HG03457 (cell line): ENCODE results near the gene TMEM72.

Experiments
- ATAC-seq: cut with Tn5 transposase; IDR thresholded peaks from one replicate; pipeline ENCODE4 v1.9.1; 2021; ENCODE audit warnings: moderate number of reproducible peaks; ENCODE audit not compliant: unreplicated experiment

The TMEM72 gene

DNA sequence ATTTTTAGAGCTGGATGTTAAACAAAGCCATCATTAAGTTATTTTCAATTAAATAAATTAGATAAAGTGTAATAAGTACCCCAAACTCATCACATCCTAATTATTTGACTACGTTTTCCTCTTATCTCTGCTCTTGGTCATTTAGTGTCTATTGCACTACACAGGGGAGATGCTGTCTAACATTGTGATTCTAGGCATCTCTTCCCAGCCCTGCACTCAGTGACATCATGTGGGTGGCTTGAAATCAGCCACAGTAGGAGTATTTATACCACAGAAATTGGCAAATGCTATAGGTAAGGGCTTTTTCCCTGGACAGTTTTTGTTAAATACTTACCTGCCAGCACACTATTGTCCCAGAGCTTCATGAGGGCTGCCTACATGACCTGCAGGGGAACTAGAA is 21.3 kb upstream of the TMEM72 start:
- no peak for ATAC-seq

DNA sequence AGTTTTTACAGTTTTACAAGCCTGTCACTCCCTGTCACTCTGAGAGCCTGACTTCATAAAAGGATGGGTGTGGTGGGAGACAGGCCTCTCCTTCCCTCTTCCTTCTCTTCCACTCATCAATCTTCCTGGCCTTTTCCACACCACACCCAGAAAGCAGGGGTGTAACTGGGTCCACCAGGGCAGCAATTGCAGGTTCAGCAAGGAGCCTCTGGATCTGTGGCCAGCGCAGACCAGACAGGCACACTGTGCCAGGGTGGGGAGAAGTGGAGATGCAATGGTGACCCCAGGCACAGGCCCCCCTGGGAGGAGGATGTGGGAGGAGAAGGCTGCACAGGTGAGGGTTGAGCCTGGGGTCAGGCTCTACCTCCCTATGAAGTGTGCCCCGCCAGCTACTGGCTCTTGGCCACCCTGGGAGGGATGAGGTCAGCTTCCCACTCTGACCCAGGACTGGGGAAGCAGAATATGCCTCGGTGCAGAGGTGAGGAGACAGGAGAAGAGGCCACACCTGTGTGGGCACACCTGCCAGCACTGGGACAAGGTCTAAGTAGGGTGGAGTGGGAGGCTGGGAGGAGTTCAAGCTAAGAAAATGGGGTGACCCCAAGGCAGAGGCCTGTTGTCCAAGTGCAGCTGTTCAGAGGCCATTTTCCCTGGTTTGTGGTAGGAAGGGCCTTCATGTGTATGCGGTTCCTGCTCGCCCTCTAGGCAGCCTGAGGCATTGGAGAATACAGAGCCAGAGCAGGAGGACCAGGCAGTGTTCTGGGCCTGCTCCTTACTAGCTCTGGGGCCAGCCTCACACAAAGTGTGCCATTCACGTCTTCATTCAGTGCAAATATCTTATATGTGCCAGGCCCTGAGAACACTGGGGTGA is 20.2 kb upstream of the TMEM72 start:
- no peak for ATAC-seq

DNA sequence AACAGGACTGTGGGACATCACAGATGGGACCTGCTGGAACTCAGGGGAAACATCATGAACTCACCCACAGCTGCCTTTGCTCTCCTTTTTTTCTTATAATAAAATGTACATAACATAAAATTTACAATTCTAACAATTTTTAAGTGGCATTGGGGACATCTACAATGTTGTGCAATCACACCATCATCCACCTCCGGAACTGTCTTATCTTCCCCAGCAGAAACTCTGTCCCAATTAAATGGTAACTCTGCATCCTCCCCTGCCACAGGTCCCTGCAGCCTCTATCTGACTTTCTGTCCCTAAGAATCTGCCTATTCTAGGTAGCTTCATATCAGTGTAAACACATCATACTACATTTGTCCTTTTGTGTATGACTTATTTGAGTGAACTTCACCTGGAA is 19.4 kb upstream of the TMEM72 start:
- ATAC-seq: no peak

DNA sequence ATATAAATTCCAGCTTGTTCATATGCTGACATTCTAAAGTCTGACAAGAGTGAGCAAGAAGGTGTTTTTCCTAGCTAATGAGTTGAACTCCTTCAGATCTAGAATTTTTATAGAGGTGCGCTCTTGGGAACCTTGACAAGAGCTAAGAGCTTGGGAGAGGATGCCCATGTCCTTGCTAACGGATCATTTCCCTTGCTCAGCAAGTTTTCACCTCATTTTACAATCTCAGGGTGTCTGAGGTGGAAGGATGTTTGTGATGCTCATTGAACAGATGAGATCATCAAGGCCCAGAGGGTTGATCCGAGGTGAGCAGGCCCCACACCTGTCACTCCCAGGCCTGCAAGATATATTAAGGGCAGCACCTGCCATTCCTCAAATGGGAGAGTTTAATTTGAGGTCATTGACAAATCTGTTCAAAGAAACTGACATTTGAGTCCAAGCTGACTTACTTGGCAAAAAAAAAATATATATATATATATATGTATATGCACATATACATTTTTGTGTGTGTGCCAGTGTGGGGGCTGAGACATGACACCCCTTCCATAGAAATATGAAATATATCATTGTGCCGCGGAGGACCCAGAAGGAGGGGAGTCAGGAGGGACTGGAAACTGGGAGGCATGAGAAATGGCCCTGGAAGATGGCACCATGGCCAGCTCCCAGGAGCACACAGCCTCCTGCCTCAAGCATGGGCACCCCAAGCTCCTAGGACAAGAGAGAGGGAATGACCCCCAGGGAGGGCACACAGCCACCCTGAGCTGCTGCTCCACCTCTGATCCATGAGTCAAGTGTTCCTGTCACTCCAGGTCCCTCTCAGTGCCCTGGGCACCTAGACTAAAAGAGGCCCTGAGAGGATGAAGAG is 17.3 kb upstream of the TMEM72 start:
- ATAC-seq: no peak

DNA sequence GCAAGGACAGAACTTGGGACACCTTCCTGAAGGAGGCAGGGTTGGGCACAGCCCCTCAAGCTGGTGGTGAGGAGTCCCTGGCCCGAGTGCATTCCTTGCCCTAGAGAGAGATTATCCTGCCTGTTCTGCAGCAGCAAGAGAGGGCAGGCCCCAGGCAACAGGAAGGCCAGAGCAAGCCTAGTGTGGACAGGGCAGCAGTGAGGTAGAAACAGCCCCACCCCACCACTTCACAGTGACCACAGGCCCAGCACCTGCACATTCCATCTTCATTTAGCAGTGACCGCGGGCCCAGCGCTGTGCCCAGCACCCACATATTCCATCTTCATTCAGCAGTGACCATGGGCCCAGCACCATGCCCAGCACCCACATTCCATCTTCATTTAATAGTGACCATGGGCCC is 16.4 kb upstream of the TMEM72 start:
- ATAC-seq: no peak

DNA sequence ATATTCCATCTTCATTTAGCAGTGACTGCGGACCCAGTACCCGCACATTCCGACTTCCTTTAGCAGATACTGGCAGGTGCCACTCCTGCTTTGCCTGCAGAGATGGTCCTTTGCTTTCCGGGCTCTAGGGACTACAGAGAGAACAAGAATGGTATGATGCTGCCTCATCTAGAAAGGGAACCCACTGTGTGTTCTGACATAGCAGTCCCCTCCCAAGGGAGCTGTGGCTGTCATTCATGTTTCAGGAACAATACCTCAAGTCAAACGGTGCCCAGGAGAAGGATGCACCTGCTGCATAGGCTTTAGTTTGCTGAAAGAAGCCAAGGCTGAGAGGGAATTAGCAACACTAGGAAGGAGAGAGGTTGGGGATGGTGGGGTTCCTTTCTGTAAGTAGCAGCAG is 15.9 kb upstream of the TMEM72 start:
- ATAC-seq: no peak

DNA sequence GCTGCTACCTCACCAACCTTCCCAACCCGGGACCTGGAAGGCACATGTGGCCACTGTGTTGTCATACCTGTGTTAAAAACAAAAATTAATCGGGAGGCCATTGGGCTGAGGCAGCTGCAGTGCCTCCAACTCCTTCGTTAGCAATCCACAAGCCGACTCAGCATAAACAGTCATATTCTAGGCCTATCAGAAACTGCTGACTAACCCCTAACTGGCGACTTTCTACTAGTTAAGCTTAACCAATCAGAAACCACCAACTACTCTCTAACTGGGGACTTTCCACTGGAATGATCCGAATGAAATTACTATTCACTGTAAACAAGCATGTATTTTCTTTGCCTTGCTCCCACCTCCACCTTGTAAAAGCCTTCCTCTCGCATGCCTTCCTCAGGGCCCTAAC is 14.1 kb upstream of the TMEM72 start:
- ATAC-seq: no peak

DNA sequence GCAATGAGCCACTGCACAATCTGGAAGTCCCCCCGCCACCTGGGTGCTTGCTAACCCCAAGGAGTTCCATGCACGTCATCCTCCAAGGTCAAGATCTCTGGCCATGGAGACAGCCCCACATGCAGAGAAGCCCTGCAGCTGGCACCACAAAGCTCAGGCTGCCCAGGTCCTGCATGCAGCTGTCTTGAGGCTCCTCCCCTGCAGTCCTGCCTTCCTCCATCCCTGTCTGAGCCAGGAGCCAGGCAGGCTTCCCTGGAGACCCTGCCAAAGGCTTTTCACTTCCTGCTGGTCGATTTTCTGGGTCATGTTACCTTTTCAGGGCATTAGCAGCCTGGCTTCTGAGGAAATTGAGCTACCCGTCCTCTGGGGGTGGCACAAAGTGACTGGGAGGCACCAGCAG is 12.5 kb upstream of the TMEM72 start:
- ATAC-seq: no peak

DNA sequence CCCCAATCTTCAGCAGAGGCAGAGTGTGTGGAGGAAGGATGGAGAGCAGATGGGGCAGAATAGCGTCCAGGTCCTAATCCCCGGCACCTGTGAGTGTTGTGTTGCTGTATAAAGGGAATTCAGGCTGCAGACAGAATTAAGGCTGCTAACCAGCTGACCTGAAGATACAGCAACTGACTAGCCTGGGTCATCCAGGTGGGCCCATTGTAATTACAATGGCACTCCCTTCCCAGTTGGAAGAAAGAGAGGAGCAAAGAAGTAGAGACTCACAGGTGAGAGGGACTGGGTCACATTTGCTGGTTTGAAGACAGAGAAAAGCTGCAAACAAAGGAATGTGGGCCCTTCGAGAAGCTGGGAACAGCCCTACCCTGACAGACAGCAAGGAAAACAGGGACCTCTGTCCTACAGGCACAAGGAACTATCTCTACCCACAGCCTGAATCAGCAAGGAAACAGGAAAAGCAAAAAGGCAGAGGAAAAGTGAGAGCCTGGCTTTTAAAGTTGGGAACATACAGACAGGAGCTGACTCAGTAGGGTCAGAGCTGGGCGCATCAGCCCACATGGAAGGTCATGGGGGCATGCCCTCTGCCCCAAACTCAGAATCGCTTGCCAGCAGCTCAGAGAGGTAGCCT is 11.6 kb upstream of the TMEM72 start:
- no peak for ATAC-seq

DNA sequence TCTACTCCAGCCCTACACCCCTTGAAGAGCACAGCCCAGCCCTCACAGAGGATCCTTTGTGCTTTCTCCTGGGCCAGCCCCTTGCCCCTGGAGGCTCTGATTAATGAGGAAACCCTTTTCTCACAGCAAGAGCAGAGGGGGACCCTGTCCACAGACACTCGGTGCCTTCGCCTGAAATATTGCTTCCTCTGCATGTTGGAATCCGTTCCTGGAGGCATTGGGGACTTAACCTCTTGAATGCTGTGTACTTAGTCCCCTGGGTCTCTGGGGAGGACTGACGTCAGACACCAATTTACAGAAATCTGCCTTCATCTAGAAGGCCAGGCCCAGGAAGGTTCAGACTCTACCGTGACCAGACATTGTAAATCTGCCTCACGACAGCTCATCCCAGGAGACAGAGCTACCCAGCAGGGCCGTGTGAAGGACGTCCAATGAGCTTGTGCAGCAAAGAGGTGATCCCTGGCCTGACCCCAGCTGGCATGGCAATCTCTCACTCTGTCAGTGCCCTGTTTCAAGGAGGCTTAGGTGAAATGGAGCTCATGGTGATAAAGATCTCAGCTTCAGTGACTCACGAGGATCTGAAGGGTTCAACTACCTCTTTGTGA is 8.1 kb upstream of the TMEM72 start:
- ATAC-seq: no peak

DNA sequence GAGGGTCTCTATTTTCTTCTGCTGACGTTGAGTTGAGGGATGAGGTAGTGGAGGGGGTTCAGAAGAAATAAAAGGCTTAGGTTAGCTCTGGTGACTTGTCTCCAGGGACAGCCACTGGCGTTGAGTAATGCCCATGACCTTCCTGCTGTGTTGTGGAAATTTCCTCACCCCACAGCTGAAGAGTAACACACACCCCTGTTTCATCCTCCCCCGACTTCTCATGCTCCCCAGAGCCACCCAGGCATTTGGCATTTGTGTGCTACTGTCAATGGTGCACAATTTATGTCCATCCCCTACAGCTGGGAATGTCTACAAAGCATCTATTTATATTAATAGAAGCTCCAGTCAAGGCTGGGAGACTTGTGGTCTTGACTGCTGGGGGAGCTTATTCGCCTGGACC is 4.7 kb upstream of the TMEM72 start:
- ATAC-seq: no peak

DNA sequence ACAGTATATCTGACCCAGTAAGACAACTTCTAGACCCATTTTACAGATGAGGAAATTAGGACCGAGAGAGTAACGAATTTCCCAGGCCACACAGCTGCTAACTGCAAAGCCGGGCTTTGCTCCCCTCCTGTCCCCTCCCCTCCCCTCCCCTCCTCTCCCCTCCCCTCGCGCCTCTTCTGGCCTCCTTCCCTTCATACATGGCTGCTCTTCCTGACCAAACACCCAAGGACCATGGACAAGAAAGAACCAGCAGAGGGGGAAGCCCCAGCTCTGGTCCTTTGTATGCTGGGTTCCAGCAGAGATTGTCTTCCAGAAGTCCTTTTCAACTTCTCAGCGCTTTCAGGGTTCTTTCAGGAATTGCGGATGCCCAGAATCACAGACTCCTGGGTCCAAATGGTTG is 3.6 kb upstream of the TMEM72 start:
- ATAC-seq: no peak

DNA sequence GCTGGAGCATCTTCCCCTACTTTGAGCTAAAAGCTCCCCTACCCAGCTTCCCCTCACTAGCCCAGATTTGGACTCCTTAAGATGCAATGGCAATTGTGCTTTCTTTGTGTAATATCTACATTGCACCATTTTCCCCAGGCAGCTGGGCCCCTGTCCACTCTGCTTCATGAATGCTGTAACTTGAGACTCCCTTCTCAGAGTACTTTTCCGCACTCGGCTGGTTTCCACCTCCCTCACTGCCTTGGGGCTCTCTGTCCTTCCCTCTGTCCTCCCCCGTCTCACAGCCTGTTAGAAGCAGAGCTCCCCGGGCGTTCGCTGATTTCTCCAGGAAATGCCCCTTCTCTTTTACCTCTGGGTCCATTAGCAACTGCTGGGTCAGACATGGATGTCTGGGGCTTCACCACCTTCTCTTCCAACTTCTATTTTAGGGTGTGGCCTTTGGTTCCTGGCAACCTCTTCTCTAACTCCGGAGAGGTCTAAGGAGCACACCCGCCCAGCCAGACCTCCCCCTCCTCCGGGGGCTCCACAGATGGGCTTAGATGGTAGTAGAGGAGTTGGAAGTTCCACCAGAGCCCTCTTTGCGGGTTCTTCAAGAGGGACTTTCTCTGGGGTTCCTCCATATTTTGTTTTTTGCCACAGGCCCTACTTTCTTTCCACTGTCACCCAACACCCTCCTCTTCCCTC is 2.9 kb upstream of the TMEM72 start:
- ATAC-seq: no peak

DNA sequence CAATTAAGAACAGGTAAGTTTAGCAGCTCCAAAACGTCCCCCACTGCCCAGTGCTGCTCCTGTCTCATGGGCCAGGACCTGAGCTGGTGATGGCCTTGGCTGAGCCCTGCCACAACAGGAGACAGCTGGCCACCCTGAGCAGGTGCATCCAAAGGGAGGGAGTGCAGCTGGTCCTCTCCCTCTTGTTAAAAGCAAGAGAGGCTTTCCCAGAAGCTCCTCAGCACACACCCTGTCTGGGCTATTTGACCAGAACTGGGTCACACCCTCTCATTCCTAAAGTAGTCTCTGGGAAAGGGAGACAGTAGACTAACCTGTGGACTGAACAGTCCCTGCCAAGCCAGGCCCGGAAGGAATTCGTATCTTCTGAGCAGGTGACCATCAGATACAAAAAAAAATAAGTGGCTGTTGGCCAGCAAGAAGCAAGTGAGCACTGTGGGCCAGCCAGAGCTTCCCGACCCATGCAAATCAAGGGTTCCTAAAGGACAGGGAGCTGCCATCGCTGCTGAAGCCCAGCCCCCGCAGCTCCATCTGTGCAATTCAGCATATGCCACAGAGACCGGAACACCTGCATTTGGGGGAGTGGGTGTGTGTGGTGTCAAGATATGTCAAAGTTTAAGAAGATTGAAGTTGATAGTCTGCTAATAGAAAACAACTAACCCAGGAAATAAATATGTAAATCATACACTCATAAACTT is 2.1 kb upstream of the TMEM72 start:
- ATAC-seq: no peak

DNA sequence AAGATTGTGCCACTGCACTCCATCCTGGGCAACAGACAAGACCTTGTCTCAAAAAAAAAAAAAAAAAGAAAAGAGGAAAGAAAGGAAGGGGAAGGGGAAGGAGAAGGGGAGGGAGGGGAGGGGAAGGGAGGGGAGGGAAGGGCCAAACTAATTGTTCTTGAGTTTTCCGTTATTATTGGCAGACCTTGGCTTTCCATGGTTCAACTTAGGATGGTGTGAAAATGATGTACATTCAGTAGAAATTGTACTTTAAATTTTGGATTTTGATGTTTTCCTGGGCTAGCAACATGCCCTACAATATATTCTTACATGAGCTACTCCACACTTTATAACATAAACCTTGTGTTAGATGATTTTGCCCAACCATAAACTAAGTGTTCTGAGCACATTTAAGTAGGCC is 1.2 kb upstream of the TMEM72 start:
- ATAC-seq: no peak

DNA sequence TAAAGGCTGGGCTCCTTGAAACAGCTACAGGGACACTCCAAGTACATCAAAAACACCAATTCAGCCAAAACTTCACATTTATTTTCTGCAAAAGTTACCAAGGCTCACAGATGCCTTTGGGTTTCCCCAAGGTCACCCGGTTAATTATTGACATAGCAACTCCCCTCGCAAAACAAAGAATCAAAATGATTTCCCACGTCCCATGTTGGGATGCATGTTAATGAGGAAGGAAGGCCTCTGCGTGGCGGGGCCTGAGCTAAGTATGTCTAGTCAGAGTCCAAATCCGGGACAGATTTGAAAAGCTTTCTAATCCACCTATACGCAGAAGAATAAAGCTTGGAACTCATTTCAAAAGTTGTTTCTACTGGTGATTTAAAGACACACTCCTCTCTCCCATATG is 535 bp upstream of the TMEM72 start:
- ATAC-seq: no peak

DNA sequence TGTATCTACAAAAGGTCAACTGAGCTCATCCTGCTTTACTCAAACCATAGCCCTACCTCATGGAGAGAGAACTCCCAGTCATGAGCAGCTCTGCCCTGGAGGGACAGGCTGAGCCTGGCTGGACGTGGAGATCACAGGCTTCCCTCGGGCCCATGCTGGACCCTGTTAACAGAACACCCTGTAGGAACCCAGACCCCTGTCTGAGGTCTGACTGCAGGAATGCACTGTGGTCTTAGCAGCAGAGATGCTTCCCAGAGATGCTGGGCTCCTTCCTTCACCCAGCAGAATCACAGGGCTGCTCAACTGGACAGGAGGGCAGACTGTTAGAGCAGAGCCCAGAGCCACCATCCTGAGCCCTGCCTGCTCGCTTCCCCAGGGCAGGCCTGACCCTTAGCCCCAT is 814 bp downstream of the TMEM72 start:
- no peak for ATAC-seq

DNA sequence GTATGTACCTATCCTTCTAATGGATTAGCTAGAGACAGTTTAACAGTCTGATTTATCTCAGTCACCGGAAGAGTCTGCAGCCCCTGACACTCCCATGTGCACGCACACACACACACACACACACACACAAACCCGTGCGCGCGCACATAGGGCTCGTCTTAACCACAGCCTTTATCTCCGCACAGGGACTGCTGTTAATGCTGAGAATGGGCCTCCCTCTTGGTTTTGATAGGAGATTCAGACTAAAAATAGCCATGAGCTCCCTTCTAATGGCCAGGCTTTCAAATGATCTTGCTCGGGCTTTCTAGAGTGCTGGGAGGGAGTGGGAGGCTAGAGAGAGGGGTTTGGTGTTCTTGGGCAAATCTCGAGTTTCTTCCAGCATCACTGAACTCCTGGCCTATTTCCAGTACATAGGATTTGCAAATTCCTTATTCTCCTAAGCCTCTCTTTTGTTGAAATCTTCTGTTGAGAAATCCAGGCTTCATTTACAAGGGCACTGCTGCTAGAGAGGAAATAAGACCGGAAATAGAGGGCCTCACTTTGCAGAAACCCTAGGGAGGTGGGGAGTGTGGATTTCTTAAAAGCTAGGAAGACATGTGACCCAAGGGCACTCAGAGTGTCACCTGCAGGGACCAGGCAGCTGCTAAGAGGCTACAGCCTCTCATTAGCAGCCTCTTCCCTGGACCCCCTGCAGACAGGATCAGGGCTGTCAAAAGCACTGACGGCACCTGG is 2.4 kb downstream of the TMEM72 start:
- no peak for ATAC-seq

DNA sequence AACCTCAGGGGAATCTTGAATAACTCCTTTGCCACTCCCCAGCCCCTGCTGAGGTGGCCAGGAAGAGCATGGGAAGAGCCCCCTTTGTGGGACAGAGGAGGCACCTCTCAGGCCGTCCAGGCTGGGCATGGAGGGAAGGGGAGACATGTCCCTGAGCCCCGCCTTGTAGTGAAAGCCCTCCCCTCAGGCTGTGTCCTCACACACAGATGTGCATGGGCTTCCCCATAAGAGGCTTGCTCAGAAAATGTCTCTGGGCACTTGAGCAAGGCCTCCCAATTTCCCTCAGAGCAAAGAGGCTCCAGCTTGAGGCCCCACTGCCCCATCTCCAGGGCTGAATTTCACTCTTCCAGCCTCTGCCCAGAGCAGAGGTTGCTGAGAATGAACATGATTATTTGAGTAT is 3.8 kb downstream of the TMEM72 start:
- ATAC-seq: no peak

DNA sequence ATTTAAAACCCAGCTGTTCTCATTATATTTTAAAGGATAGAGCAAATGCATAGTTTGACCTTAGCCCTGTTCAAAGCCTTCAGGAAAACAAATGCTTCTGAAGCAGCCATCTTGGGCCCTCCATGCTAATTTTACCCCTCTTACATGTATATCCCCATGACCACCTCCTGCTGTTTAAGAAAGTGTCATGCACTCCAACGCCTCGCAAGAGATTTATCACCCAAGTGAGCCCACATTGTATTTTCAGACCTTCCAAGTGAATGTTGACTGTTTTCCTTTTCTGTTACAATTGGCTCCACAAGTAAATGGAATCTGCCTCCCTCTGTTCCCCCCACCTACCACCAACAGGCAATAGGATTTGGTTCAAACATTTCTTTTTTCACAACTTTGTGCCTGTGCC is 5.3 kb downstream of the TMEM72 start:
- no peak for ATAC-seq
